ENCODE measurements around the gene FCHSD1. TPM values are rescaled to one million over a fixed set of nuclear protein-coding genes. Genes with fewer than 3 reads are reported as not detected.
A peak's percentile ranks its signal among the peaks of the same experiment; 100 is the strongest.

FCHSD1 gene
- total and polyA plus RNA-seq, 2 of the 4 experiments (the other 2 are of a cell fraction) = 33.2 to 62.1 TPM

DNA sequence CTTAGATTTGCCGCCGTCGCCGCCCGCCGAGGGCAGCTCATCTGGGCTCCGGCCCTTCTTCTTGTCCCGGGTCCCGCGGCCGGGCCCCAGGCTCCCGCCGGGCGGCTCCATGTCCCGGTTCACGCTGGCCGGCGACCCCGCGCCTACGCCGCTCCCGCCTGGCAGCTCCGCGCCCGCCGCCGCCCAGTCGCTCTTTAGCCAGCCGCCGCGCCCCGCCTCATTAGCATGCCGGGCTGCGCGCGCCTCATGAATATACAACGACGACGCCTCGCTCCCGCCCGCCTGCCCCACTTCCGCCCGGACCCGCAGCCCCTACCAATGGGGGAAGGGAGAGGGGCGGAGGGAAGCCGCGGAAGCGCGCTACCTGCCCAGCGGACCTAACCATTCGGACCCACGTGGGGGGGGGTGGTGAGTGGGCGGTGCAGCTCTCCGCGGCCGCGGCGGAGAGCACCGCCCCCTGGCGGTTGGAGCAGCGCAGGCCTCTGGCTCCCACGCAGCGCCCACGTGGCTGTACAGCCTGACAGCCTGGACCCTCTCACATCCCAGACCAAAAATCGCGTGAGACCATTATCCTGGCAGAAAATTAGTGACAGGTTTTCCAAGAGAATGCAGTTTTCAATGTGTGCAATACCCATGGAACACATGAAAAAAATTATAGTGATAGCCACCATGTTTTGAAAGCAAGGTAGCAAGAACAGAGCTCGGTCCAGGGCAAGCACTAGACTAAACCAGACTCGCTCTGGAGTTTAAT is 32.2 kb downstream of the FCHSD1 start, which contains the start of gene DIAPH1 (continued):
- TF ChIP-seq MAFK (IDR thresholded peaks at IDR 0.05; ENCODE audit: low read depth, low read length) (no peak), MAZ (IDR thresholded peaks at IDR 0.05; ENCODE audit: borderline replicate concordance, low read depth, low read length) (peak; percentile 90), CHD1 (IDR thresholded peaks at IDR 0.05; ENCODE audit: low read depth, low read length) (peak; percentile 88; the same call in 1 of the 2 replicates)

All from IMR-90 (cell line).